ENCODE data around the gene GNAT2.

GNAT2 gene

GRCh38 chr1:109626682-109627408, 7.4 kb upstream of the GNAT2 start:
- DNase-seq: no peak

GRCh38 chr1:109625601-109626560, 6.5 kb upstream of the GNAT2 start:
- DNase-seq: no peak

GRCh38 chr1:109625176-109625575, 5.8 kb upstream of the GNAT2 start:
- DNase-seq: no peak

GRCh38 chr1:109624201-109625010, 5.0 kb upstream of the GNAT2 start:
- DNase-seq: no peak

- no peak for DNase-seq
These were observed 4.3 kb upstream of the GNAT2 start for GRCh38 chr1:109623601-109624161.

- DNase-seq: no peak
These were observed 3.5 kb upstream of the GNAT2 start for GRCh38 chr1:109622895-109623294.

GRCh38 chr1:109622137-109622892, 2.9 kb upstream of the GNAT2 start:
- no peak for DNase-seq

GRCh38 chr1:109621379-109622136, 2.1 kb upstream of the GNAT2 start:
- no peak for DNase-seq

- DNase-seq: peak; percentile 91
These were observed 1.4 kb upstream of the GNAT2 start for GRCh38 chr1:109620841-109621286.

- DNase-seq: no peak
These were observed 980 bp upstream of the GNAT2 start for GRCh38 chr1:109620401-109620791.

GRCh38 chr1:109618661-109619575, 498 bp downstream of the GNAT2 start:
- DNase-seq: no peak

- DNase-seq: peak; percentile 54
These were observed 2.1 kb downstream of the GNAT2 start for GRCh38 chr1:109617291-109617801.

- no peak for DNase-seq
These were observed 3.0 kb downstream of the GNAT2 start for GRCh38 chr1:109616391-109616790.

- DNase-seq: no peak
These were observed 3.5 kb downstream of the GNAT2 start for GRCh38 chr1:109615879-109616278.

- DNase-seq: no peak
These were observed 5.9 kb downstream of the GNAT2 start for GRCh38 chr1:109613361-109614147.

- no peak for DNase-seq
These were observed 8.0 kb downstream of the GNAT2 start for GRCh38 chr1:109611308-109611990.

GRCh38 chr1:109610609-109611307, 8.7 kb downstream of the GNAT2 start:
- no peak for DNase-seq

- DNase-seq: no peak
These were observed 9.5 kb downstream of the GNAT2 start for GRCh38 chr1:109609881-109610280.

All from amniotic stem cell (primary cell).